ENCODE measurements around the gene FAM228A. TPM values are rescaled to one million over a fixed set of nuclear protein-coding genes. Genes with fewer than 3 reads are reported as not detected.

Gene FAM228A
- total RNA-seq, 1 donor from 2014 or later, result not detected

GRCh38 chr2:24238158-24238557 is 63.3 kb downstream of the FAM228A start:
- no peaks in the 10 kb centered on the region for H3K4me1 Mint-ChIP-seq
- POLR2A ChIA-PET, result no interaction called here
- intact Hi-C loops (cut with micrococcal nuclease), result no loop called here

GRCh38 chr2:24239553-24239952 is 64.7 kb downstream of the FAM228A start:
- ChIA-PET CTCF (no interaction called here), POLR2A (no interaction called here)
- H3K4me1 Mint-ChIP-seq, result no peaks in the 10 kb centered on the region
- peaks cover 68% of the 10 kb centered on the region for H3K36me3 Mint-ChIP-seq (ENCODE audit: low read depth)
- H3K27me3 Mint-ChIP-seq, result no peaks in the 10 kb centered on the region
- no peaks in the 10 kb centered on the region for H3K9me3 Mint-ChIP-seq
- ATAC-seq (ENCODE audit: low read depth) (no peak), DNase-seq (no peak)
- H3K4me3 Mint-ChIP-seq, result no peak overlapping the region
- no peak overlapping the region for H3K27ac Mint-ChIP-seq
- intact Hi-C loops (cut with micrococcal nuclease), result no loop called here
- TF ChIP-seq CTCF (IDR thresholded peaks at IDR 0.05), result no peak

More at GRCh38 chr2:24238158-24238557, 63.3 kb downstream of the FAM228A start:
- H3K4me3 Mint-ChIP-seq, result no peak overlapping the region
- no peaks in the 10 kb centered on the region for H3K27me3 Mint-ChIP-seq
- peaks cover 69% of the 10 kb centered on the region for H3K36me3 Mint-ChIP-seq (ENCODE audit: low read depth)
- CTCF ChIA-PET, result no interaction called here
- no peaks in the 10 kb centered on the region for H3K9me3 Mint-ChIP-seq
- no peak for ATAC-seq (ENCODE audit: low read depth)
- H3K27ac Mint-ChIP-seq, result no peak overlapping the region
- no peak for DNase-seq
- no peak for TF ChIP-seq CTCF (IDR thresholded peaks at IDR 0.05)

Other genes with a start within 250 kb of the FAM228A start
- 64.5 and 85.5 TPM in 2 replicates for gene ATAD2B, start 247.9 kb upstream of the FAM228A start, total RNA-seq
- 9.4 and 12.8 TPM in 2 replicates for gene UBXN2A, start 234.6 kb upstream of the FAM228A start, total RNA-seq
- not detected in 2 replicates for gene MFSD2B, start 165.0 kb upstream of the FAM228A start, total RNA-seq
- 20.0 and 20.6 TPM in 2 replicates for gene WDCP, start 127.7 kb upstream of the FAM228A start, total RNA-seq
- 1.4 and 2.3 TPM in 2 replicates for gene FKBP1B, start 125.3 kb upstream of the FAM228A start, total RNA-seq
- 70.4 and 71.4 TPM in 2 replicates for gene SF3B6, start 98.7 kb upstream of the FAM228A start, total RNA-seq
- gene TP53I3, start 90.2 kb upstream of the FAM228A start, total RNA-seq, result 4.4 and 6.3 TPM in 2 replicates
- 0.34 and 0.60 TPM in 2 replicates for gene PFN4, start 51.7 kb upstream of the FAM228A start, total RNA-seq
- 24.7 and 26.2 TPM in 2 replicates for gene FAM228B, start 51.6 kb upstream of the FAM228A start, total RNA-seq
- 147 and 156 TPM in 2 replicates for gene ITSN2, start 185.5 kb downstream of the FAM228A start, total RNA-seq